Hypothalamus (tissue), 51 donors: Measurements from ENCODE around the gene MRPL49.
"Not testable (repeated sequence)": the region's sequence is repeated elsewhere in the genome, so short reads cannot be mapped to it uniquely, and the experiment has no call there.

Source experiments
- DNase-seq, 51 donors: peaks; one replicate each; lab custom pipeline; 2025; lab: John Stamatoyannopoulos, UW

MRPL49 gene

DNA sequence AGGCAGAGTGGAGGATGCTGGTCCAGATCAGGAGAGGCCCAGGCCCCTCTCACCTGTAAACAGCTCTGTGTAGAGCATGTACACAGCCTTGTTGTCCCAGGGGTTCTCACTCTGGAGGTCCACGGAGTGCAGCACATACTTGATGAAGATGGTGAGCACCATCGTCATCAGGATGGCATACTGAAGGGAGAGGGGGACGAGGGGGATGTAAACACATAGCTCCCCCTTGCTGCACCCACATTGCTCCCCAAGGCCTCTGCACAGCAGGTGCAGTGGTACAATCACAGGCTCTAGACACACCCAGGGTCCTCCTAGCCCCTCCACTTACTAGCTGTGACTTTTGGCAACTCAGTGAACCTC lies 9.3 kb downstream of the MRPL49 start:
- no peak for DNase-seq

DNA sequence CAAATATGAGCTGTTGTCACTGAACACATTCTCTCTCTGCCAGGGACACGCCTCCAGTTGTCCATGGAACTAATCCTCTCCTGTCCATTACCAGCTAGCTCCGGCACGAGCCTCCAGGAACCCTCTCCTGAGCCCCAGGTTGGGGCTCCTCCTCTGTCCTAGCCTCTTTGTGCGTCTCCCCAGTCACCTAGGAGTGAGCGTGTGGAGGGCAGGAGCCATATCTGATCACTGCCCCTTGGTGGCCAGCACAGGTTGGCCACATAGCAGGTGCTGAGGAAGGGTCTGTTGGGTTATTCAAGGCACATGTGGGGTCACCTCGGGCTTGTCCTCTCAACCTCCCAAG lies 9.7 kb downstream of the MRPL49 start:
- DNase-seq = no peak

DNA sequence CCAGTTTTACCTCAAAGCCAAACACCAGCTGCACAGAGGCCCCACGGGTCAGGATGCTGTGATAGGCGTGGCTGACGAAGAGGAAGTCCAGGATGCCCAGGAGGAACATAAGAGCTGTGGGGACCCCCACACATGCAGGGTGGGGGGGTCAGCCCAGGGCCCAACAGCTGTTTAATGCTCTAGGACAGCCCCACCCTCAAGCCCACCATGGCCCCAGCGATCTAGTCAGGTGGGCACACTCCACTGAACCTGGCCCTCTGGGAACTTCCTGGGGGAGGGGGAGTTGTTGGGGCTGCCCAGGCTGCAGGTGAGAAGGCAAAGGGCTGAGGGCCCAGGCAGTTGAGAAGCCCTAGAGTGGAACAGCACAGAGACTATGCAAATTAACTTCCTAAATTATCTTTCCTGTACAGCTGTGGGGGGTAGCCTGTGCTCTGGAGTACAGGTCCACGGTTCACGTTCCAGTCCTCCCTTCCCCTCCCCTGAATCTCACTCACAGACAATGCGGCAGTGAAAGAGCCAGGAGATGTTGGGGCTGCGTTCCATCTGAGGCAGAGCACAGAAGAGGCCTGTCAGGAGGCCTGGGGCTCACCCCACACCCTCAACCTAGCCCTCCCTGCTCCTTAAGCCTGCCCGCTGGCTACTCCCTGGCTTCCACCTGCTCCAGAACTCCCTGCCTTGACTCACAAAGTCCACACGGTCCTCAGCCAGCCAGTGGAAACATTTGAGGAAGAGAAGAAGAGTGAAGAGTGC lies 10.3 kb downstream of the MRPL49 start:
- DNase-seq = no peak

DNA sequence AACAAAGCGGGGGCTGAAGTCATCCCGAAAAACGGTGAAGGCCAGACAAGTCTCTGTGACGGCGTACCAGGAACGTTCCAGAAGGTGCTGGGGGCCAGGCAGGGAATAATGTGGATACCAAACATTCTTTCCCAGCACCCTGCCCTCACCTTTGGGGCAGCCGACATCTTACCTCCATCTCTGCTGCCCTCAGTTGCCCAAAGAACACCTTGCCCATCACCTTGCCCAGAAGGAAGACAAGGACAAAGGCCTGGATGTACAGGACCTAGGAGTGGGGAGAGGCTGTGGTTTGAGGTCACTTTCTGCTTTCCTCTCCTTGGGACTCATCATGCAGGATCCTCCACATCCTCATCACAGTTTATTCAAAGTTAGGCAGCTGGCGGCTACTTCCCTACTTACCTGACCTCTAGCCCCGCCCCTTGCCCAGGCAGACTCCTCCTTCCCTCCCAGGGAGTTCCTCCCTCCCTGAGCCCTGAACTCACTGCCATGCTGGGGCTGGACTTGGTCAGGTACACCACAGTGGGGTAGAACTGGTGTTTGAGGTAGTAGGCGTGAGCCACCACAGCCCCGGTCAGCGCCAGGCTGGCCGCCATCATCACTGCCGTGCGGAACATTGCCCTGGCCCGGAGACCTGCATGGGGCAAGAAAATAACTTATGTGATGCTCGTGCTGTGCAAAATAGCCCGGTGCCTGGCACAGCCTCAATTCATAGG lies 11.0 kb downstream of the MRPL49 start:
- no peak for DNase-seq

DNA sequence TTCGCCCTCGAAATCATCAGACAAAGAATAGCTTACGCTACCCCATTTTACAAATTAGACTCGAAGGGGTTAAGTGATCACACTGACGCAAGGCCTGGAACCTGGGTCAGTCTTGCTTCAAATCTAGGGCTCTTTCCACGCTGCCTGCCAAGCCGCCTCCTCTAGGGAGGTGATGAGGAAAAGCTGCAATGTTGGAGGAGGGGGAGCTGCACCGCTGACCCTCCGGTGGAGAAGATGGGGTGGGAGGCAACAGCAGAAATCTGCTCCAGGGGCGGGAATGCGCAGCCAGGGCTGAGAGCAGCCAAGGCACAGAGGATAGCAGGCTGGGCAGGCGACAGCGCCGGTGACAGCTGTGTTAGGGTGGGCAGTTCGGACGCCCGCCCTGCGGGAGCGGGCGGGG lies 11.6 kb downstream of the MRPL49 start:
- DNase-seq = peak in 1 of 51 donors; percentile 33

DNA sequence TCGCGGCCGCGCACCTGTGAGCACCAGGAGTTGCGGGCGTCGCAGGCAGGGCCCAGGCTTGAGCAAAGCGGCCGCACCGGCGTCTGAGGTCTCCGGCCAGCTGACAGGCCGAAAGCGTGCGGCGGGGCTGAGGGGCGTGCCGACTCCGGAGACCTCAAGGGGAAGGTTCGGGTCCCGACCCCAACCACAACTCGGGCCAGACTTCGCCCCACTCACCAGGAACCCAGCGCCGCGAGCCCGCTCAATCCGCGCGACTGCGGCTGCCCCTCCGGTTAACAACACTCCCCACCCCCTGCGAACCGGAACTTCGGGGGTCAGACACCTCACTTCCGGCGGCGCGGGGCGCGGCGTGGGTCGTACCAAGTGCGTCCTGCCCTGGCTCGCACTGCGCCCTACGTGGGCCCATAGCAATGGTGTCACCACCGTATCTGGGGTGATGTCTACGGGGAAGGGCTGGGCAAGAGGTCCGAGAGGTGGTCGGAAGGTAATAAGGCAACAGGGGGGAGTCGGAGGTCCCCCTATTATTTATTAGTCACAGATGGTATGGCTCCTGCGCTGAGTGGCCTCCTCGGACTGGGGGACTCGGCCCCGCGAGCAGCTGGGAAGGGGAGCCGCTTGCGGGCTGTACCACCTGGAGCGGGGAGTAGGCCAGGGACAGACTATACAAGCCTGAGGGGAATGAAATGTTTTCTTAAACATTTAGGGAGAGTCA lies 12.3 kb downstream of the MRPL49 start, which contains the start of gene SYVN1:
Gene SYVN1, minus strand, starts transcription at position 280 of the 712 bp plus-strand sequence. CDS start 918 bp downstream, outside the sequence.
- DNase-seq = peak; percentile 63 to 98 (median 87)

DNA sequence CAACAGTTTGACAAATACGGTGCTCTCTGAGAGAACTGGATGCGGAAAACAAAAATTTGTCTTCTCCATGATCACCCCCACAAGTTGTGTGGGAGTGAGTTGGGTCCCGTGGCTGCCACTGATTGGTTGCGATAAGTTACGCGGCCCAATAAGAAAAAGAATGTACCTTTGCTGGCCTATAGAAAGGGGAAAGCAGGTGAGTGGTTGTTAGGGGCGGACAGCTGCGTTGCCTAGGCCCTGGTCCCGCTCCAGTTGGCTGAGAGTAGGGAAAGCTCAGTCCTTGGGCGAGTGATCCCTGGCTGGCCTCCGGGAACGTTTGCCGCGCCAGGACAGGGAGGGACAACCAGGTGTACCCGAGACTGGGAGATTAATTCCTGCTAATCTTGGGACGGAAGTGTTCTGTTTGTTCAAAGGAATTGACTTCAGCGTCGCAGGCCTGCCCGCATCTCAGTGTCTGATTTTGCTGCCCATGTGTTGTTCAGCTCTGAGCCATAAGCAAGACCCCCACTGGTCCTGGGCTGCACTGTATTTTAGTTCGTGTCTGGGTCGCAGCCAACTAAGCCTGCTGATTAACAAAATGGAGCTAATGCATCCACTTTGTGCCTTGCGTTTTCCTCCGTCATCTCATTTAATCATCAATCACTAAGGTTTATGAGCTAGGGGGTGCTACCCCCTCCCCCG lies 13.0 kb downstream of the MRPL49 start:
- DNase-seq = peak; percentile 33 to 97 (median 80)

DNA sequence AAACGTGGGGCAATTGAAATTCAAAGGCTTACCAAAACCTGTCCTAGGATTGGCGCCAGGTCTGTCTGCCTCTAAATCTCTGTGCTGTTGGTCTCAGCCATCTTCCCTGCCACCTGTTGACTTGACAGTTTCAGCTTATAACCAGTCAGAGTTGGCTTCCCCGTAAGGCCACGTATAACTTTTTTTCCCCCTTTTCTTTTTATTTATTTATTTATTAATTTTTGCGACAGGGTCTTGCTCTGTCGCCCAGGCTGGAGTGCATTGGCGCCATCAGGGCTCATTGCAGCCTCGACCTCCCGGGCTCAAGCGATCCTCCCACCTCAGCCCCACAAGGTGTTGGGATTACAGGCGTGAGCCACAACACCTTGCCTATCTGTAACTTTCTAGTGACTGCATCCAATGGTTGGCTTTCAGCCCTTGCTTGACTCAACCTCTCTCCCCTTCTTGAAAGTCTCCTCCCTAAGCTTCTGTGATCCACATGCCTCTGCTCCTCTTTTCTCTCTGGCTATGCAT lies 13.6 kb downstream of the MRPL49 start:
- no peak for DNase-seq

DNA sequence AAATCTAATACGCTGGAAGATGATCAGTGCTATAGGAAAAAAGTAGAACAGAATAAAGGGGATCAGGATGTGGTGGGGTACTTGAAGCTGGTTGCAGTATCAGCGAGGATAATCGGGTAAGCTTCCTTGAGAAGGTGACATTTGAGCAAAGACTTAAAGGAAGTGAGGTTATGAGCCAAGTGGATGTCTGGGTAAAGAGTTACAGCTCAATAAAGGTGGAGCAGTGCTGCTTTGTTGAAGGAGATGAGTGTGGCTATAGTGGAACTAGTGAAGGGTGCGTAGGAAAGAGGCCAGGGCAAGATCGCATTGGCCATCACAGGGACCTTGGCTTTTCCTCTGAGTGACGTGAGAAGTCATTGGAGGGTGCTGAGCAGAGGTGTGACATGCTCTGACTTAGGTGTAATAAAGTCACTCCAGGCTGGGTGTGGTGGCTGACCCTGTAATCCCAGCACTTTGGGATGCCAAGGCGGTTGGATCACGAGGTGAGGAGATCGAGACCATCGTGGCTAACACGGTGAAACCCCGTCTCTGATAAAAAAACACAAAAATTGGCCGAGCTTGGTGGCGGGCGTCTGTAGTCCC lies 14.5 kb downstream of the MRPL49 start:
- no peak for DNase-seq

DNA sequence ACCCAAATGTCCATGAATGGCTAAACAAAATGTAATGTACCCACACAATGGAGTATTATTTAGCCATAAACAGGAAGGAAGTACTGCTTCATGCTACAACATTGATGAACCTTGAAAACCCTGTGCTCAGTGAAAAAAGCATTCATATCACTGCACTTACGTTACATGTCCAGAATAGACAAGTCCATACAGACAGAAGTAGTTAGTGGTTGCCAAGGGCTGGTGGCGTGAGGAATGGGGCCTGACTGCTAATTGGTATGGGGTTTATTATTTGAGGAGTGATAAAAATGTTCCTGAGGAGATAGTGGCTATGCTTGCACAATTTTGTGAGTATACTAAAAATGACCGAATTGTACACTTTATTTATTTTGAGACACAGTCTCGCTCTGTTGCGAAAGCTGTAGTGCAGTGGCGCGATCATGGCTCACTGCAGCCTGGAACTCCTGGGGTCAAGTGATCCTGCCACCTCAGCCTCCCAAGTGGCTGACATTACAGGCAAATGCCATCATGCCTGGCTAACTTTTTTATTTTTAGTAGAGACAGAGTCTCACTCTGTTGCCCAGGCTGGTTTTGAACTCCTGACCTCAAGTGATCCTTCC lies 19.9 kb downstream of the MRPL49 start:
- no peak for DNase-seq

DNA sequence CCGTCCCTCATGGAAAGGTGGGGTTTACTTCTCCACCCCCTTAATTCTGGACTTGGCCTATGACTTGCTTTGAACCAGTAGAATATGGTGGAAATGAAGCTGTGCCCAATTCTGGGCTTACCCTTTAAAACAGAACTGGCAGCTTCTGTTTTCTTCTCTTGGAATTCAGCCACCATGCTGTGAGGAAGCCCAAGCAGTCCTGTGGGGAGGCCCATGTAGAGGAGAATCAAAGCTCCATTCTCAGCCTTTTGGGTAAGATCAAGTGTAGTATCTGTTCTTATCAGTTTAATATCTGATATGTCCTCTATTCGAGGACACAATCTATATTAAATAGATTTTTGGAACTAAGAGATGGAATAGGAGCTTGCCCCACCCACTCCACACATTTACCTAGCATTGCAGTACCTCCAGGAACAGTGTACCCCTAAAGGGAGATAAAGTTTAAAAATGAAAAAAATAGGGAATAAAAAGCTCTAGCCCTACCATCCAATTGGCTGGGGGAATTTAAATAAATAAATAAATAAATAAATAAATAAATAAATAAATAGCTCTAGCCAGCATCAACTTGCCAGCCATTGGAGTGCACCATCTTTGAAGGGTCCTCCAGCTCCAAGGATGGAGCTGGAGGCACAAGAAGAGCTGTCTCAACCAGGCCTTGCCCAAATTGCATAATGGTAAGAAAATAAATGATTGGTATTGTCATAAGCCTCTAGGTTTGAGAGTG lies 25.4 kb downstream of the MRPL49 start:
- DNase-seq = no peak

DNA sequence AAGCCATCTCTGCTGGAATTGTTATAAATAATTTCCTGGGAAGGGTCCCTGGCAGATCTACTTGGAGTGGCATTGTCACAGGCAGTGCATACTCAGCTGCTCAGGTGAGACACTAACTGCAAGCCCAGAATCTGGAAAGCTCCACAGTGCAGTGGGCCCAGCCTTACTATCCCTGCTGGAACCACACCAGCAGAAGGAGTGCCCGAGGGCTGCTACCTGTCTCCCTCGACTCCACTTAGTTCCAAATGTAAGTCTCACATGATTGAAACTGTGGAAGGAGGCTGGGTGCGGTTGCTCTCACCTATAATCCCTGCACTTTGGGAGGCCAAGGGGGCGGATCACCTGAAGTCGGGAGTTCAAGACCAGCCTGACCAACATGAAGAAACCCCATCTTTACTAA lies 26.5 kb downstream of the MRPL49 start:
- no peak for DNase-seq

DNA sequence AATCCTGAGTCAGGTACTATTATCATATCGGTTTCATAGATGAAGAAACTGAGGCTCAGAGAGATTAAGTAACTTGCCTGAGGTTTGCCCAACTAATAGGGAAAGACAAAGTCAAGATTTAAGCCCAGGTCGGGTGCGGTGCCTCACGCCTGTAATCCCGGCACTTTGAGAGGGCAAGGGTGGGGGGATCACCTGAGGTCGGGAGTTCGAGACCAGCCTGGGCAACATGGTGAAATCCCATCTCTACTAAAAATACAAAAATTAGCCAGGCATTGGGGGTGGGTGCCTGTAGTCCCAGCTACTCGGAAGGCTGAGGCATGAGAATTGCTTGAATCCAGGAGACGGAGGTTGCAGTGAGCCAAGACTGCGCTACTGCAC lies 28.0 kb downstream of the MRPL49 start:
- DNase-seq = not testable (repeated sequence)

DNA sequence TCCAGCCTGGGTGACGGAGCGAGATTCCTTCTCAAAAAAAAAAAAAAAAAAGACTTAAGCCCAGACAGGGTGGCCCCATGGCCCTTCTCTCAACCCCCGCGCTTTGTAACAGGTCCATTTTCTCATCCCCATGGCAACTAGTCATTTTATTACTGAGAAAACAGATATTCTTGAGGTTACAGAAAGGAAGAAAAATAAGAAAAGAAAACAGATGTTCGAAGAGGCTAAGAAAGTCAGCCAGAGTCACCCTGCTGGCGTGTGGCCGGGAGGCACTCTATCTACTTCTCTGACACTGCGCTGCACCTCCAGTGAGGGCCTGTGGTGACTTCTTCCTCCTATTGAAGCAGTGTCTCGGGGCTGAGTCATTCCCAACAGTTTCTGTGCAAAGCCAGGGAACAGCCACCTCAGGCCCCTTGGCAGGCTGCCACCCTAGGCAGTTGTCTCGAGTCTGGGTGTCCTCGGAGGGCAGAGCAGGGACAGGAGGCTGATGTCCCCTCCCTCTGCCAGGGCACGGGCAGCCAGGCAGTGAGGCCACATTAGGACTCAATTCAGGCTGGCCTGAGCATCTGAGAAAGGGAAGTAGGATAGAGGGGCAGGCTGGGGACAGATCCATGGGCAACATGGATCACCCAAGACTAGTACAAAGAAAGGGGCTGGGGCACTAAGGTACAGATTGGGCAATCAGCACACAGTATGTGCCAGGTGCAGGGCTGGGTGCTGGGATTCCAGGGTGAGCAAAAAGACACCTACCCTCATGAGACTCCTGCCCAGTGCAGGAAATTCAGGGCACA lies 28.6 kb downstream of the MRPL49 start:
- DNase-seq = peak in 48 of 51 donors; percentile 6 to 89 (median 68)

DNA sequence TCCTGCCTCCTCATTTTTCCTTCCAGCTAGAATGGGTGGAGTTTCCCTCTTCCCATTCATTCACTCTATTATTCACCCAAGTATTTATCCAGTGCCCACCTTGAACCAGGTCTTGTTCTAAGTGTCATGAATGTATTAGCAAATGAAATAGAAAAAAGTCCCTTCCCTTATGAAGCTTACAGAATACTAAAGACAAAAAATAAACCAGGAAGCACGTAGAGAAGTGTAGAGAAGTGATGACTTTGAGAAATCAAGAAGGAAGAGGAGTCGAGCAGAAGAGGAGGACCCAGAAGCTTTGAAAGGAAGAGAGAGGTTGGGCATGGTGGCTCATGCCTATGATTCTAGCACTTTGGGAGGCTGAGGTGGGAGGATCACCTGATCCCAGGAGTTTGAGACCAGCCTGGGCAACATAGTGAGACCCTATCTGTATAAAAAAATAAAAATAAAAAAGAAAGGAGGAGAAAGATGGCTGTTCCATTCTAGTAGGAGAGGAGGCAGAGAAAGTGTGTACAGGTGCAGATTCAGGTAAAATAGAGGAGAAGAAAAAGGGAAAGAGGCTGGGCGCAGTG lies 29.3 kb downstream of the MRPL49 start:
- no peak for DNase-seq

DNA sequence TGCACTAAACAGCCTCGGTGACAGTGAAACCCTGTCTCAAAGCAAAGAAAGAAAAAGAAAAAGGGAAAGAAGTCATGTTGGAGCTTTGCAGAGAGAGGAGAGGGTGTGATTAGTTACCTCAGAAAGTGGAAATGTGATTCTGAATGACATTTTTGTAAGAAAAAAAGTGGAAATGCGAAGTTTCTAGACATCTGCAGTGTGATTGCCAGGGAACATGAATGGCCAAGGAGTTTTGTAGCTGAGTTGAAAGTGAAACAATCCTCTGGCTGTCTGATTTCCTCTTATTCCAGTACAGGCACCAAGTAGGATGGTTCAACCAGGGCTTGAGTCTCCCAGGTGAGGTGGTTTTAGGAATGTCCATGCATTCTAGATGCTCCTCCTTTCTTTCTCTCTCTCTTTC lies 30.0 kb downstream of the MRPL49 start:
- no peak for DNase-seq

DNA sequence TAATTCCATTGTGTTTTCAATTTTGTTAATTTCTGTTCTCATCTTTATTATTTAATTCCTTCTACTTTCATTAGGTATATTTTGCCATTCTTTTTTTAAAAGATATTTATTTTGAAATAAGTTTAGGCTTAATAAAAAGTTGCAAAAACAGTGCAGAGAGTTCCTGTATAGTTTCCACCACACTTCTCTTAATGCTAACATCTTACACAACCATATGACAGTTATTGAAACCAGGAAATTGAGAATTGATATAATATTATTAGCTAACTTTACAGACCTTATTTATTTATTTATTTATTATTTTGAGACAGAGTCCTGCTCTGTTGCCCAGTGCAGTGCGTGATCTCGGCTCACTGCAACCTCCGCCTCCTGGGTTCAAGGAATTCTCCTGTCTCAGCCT lies 34.1 kb downstream of the MRPL49 start:
- no peak for DNase-seq

DNA sequence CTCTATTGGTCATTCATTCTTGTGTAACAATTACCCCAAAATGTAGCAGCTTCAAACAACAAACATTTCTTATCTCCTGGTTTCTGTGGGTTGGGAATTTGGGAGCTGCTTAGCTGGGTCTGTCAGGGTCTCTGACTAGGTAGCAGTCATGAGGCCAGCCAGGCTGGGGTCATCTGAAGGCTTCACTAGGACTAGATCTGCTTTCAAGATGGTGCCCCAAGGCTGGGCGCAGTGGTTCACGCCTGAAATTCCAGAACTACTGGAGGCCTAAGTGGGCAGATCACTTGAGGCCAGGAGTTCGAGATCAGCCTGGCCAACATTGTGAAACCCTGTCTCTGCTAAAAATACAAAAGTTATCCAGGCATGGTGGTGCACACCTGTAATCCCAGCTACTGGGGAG lies 34.8 kb downstream of the MRPL49 start:
- DNase-seq = no peak
